Left ventricle myocardium inferior (tissue), 1 donor: ENCODE results near the gene HSPB7. TPM values are rescaled to one million over a fixed set of nuclear protein-coding genes. Genes with fewer than 3 reads are reported as not detected.
"Not testable (repeated sequence)": the region's sequence is repeated elsewhere in the genome, so short reads cannot be mapped to it uniquely, and the experiment has no call there.

ENCODE experiments used
- DNase-seq: peaks from one replicate; pipeline ENCODE4 v3.0.0-alpha.2; 2020
- H3K27ac ChIP-seq: fragments of 200-600 bp; replicated peaks from 2 replicates; pipeline ENCODE4 v1.8.0; 2021
- H3K27me3 ChIP-seq: fragments of 200-600 bp; 2 replicates; pipeline ENCODE4 v1.8.0; 2021; ENCODE audit warnings: low read depth
- H3K36me3 ChIP-seq: fragments of 200-600 bp; 2 replicates; pipeline ENCODE4 v1.8.0; 2021
- H3K4me1 ChIP-seq: fragments of 200-600 bp; 2 replicates; pipeline ENCODE4 v1.8.0; 2021
- H3K4me3 ChIP-seq: fragments of 200-600 bp; 2 replicates; pipeline ENCODE4 v1.8.0; 2021; ENCODE audit warnings: mild to moderate bottlenecking, moderate library complexity
- H3K9me3 ChIP-seq: fragments of 200-600 bp; replicated peaks from 2 replicates; pipeline ENCODE4 v1.8.0; 2021
- CTCF ChIP-seq: fragments of 200-600 bp; IDR thresholded peaks from 2 replicates; pipeline ENCODE4 v1.8.0; 2021; ENCODE audit warnings: antibody characterized with exemption, mild to moderate bottlenecking, borderline replicate concordance
- intact Hi-C: fragments of 100-400 bp; cut with micrococcal nuclease; formaldehyde crosslinking; loops from one replicate; pipeline ENCODE4 v1.11.0; 2022
- total RNA-seq: library from RNA; stranded (reverse); fragmentation: NEBNext Ultra II Directional; extraction: Animal tissue kit (Norgen Biotek cat#: 25700); gene quantifications from one replicate; pipeline ENCODE4 v1.2.1, GENCODE V29; 2021
- donor health status: DM: no; HTN: yes; CAD: no; lungs with severe emphysema.

Gene HSPB7
- total RNA-seq, 1 donor from 2014 or later = 4,061 TPM

- H3K36me3 ChIP-seq = no peaks in the 10 kb centered on the region
- H3K4me3 ChIP-seq = peak overlapping the region; percentile 43
- H3K4me1 ChIP-seq = peaks cover 10% of the 10 kb centered on the region
- H3K27me3 ChIP-seq = peaks cover 30% of the 10 kb centered on the region
- H3K27ac ChIP-seq = no peak overlapping the region
- intact Hi-C loops = no loop called here
- no peaks in the 10 kb centered on the region for H3K9me3 ChIP-seq
- no peak for TF ChIP-seq CTCF
- DNase-seq = no peak
These were observed 9.1 kb upstream of the HSPB7 start for GRCh38 chr1:16026723-16027484.

- H3K36me3 ChIP-seq, H3K27ac ChIP-seq, intact Hi-C loops, H3K9me3 ChIP-seq, DNase-seq: not testable (repeated sequence)
- Histone ChIP-seq H3K4me1 (peaks cover 16% of the 10 kb centered on the region), H3K27me3 (peaks cover 30% of the 10 kb centered on the region), H3K4me3 (peak overlapping the region; percentile 43)
These were observed 8.5 kb upstream of the HSPB7 start for GRCh38 chr1:16026302-16026701.

- TF ChIP-seq CTCF = no peak
- H3K4me1 ChIP-seq = peaks cover 46% of the 10 kb centered on the region
- no peaks in the 10 kb centered on the region for H3K9me3 ChIP-seq
- no peak overlapping the region for H3K27ac ChIP-seq
- H3K27me3 ChIP-seq = peaks cover 9% of the 10 kb centered on the region
- no peak for DNase-seq
- H3K36me3 ChIP-seq = no peaks in the 10 kb centered on the region
- H3K4me3 ChIP-seq = no peak overlapping the region
- intact Hi-C loops = no loop called here
These were observed 5.3 kb upstream of the HSPB7 start for GRCh38 chr1:16023050-16023653.

- no peak for TF ChIP-seq CTCF
- Histone ChIP-seq H3K4me3 (no peak overlapping the region), H3K27ac (no peak overlapping the region), H3K4me1 (peaks cover 53% of the 10 kb centered on the region), H3K9me3 (no peaks in the 10 kb centered on the region), H3K27me3 (peaks cover 8% of the 10 kb centered on the region), H3K36me3 (peaks cover under 1% of the 10 kb centered on the region)
- no peak for DNase-seq
- intact Hi-C loops = no loop called here
These were observed 4.5 kb upstream of the HSPB7 start for GRCh38 chr1:16022393-16022792.

- no peak for TF ChIP-seq CTCF
- H3K4me1 ChIP-seq = peaks cover 52% of the 10 kb centered on the region
- intact Hi-C loops = no loop called here
- H3K27me3 ChIP-seq = peaks cover under 1% of the 10 kb centered on the region
- H3K27ac ChIP-seq = peak within 1 kb of the TSS; percentile 97
- DNase-seq = no peak
- H3K4me3 ChIP-seq = no peak within 1 kb of the TSS
- H3K9me3 ChIP-seq = no peaks in the 10 kb centered on the region
- peaks cover 7% of the 10 kb centered on the region for H3K36me3 ChIP-seq
These were observed 3.8 kb upstream of the HSPB7 start, which contains the start of gene CLCNKA for GRCh38 chr1:16021681-16022080. CLCNKA (plus strand) TSS chr1:16022036; CDS start chr1:16022620, 584 bp downstream.

GRCh38 chr1:16020878-16021277, 3.0 kb upstream of the HSPB7 start:
- DNase-seq, H3K27me3 ChIP-seq, H3K9me3 ChIP-seq, H3K36me3 ChIP-seq, intact Hi-C loops, H3K4me3 ChIP-seq: not testable (repeated sequence)
- Histone ChIP-seq H3K4me1 (peaks cover 55% of the 10 kb centered on the region), H3K27ac (peak overlapping the region; percentile 97)
